Measurements from ENCODE around the gene SLC7A6.

Gene SLC7A6

GRCh38 chr16:68235108-68235886, 29.0 kb upstream of the SLC7A6 start:
- DNase-seq (ENCODE audit: low read depth, low spot score): no peak

GRCh38 chr16:68235887-68236136, 28.5 kb upstream of the SLC7A6 start, which contains the start of gene ESRP2:
ESRP2 (minus strand) TSS chr16:68236127; CDS start chr16:68236045, 82 bp downstream.
- no peak for DNase-seq (ENCODE audit: low read depth, low spot score)

- DNase-seq (ENCODE audit: low read depth, low spot score): no peak
Observed at GRCh38 chr16:68236137-68236825, 28.0 kb upstream of the SLC7A6 start.

GRCh38 chr16:68236826-68237242, 27.5 kb upstream of the SLC7A6 start:
- no peak for DNase-seq (ENCODE audit: low read depth, low spot score)

GRCh38 chr16:68237243-68238028, 26.9 kb upstream of the SLC7A6 start:
- peak; percentile 84 for DNase-seq (ENCODE audit: low read depth, low spot score)

GRCh38 chr16:68238029-68238345, 26.3 kb upstream of the SLC7A6 start:
- no peak for DNase-seq (ENCODE audit: low read depth, low spot score)

GRCh38 chr16:68242085-68242484, 22.2 kb upstream of the SLC7A6 start:
- DNase-seq (ENCODE audit: low read depth, low spot score): no peak

- no peak for DNase-seq (ENCODE audit: low read depth, low spot score)
Observed at GRCh38 chr16:68242926-68243858, 21.1 kb upstream of the SLC7A6 start.

GRCh38 chr16:68244481-68244902, 19.8 kb upstream of the SLC7A6 start:
- DNase-seq (ENCODE audit: low read depth, low spot score): no peak

- DNase-seq (ENCODE audit: low read depth, low spot score): peak; percentile 83
Observed at GRCh38 chr16:68244903-68245853, 19.1 kb upstream of the SLC7A6 start, which contains the start of gene PLA2G15. PLA2G15 (plus strand) TSS chr16:68245373; CDS start chr16:68245427, 54 bp downstream.

GRCh38 chr16:68246121-68246520, 18.2 kb upstream of the SLC7A6 start:
- no peak for DNase-seq (ENCODE audit: low read depth, low spot score)

- DNase-seq (ENCODE audit: low read depth, low spot score): no peak
Observed at GRCh38 chr16:68246666-68247065, 17.7 kb upstream of the SLC7A6 start.

- DNase-seq (ENCODE audit: low read depth, low spot score): no peak
Observed at GRCh38 chr16:68247400-68247799, 16.9 kb upstream of the SLC7A6 start.

- no peak for DNase-seq (ENCODE audit: low read depth, low spot score)
Observed at GRCh38 chr16:68247932-68248331, 16.4 kb upstream of the SLC7A6 start.

- no peak for DNase-seq (ENCODE audit: low read depth, low spot score)
Observed at GRCh38 chr16:68249371-68249770, 15.0 kb upstream of the SLC7A6 start.

- no peak for DNase-seq (ENCODE audit: low read depth, low spot score)
Observed at GRCh38 chr16:68250951-68251350, 13.4 kb upstream of the SLC7A6 start.

GRCh38 chr16:68251832-68252231, 12.5 kb upstream of the SLC7A6 start:
- DNase-seq (ENCODE audit: low read depth, low spot score): no peak

GRCh38 chr16:68252383-68252782, 11.9 kb upstream of the SLC7A6 start:
- no peak for DNase-seq (ENCODE audit: low read depth, low spot score)

GRCh38 chr16:68253721-68254120, 10.6 kb upstream of the SLC7A6 start:
- no peak for DNase-seq (ENCODE audit: low read depth, low spot score)

- no peak for DNase-seq (ENCODE audit: low read depth, low spot score)
Observed at GRCh38 chr16:68255712-68256111, 8.6 kb upstream of the SLC7A6 start.

All from brain pericyte (primary cell).